Upper lobe of right lung (tissue), 1 donor: ENCODE measurements around the gene THYN1. TPM values are rescaled to one million over a fixed set of nuclear protein-coding genes. Genes with fewer than 3 reads are reported as not detected.

ENCODE experiments used
- ATAC-seq: fragments of 200-7000 bp; cut with Tn5 transposase; one replicate; pipeline ENCODE4 v1.9.1; 2020; ENCODE audit warnings: mild to moderate bottlenecking, moderate library complexity
- DNase-seq: peaks from one replicate; pipeline ENCODE4 v3.0.0-alpha.2; 2020
- H3K27ac ChIP-seq: fragments of 200-600 bp; one replicate; pipeline ENCODE4 v1.8.0; 2022
- H3K27me3 ChIP-seq: fragments of 200-600 bp; one replicate; pipeline ENCODE4 v1.8.0; 2022; ENCODE audit warnings: mild to moderate bottlenecking
- H3K36me3 ChIP-seq: fragments of 200-600 bp; one replicate; pipeline ENCODE4 v1.8.0; 2022
- H3K4me1 ChIP-seq: fragments of 200-600 bp; one replicate; pipeline ENCODE4 v1.8.0; 2022
- H3K4me3 ChIP-seq: fragments of 200-600 bp; one replicate; pipeline ENCODE4 v1.8.0; 2022; ENCODE audit warnings: mild to moderate bottlenecking
- H3K9me3 ChIP-seq: fragments of 200-600 bp; one replicate; pipeline ENCODE4 v1.8.0; 2022
- CTCF ChIP-seq: fragments of 200-600 bp; IDR thresholded peaks from one replicate; pipeline ENCODE4 v1.8.0; 2022; ENCODE audit warnings: antibody characterized with exemption
- intact Hi-C: fragments of 100-400 bp; cut with DNase I; formaldehyde crosslinking; loops from one replicate; pipeline ENCODE4 v1.11.0; 2022
- total RNA-seq: library from RNA; stranded (reverse); fragmentation: NEBNext Ultra II Directional; extraction: Animal tissue kit (Norgen Biotek cat#: 25700); gene quantifications from one replicate; pipeline ENCODE4 v1.2.1, GENCODE V29; 2021
- donor health status: DM: no; HTN: yes; CAD: no; lungs with severe emphysema.

The THYN1 gene
- total RNA-seq, 1 donor from 2014 or later = 33.8 TPM

GRCh38 chr11:134216816-134217215, 36.3 kb downstream of the THYN1 start:
- ATAC-seq (no peak), DNase-seq (no peak)
- Histone ChIP-seq H3K36me3 (peaks cover 28% of the 10 kb centered on the region), H3K27ac (no peak overlapping the region), H3K4me3 (no peak overlapping the region), H3K27me3 (no peaks in the 10 kb centered on the region), H3K4me1 (no peaks in the 10 kb centered on the region), H3K9me3 (no peaks in the 10 kb centered on the region)
- TF ChIP-seq CTCF = no peak
- intact Hi-C loops = no loop called here

- Histone ChIP-seq H3K9me3 (no peaks in the 10 kb centered on the region), H3K36me3 (peaks cover 28% of the 10 kb centered on the region), H3K4me1 (no peaks in the 10 kb centered on the region), H3K27me3 (no peaks in the 10 kb centered on the region), H3K27ac (no peak overlapping the region), H3K4me3 (no peak overlapping the region)
- ATAC-seq (no peak), DNase-seq (no peak)
- no peak for TF ChIP-seq CTCF
- intact Hi-C loops = no loop called here
Observed at GRCh38 chr11:134215836-134216235, 37.3 kb downstream of the THYN1 start.

GRCh38 chr11:134207538-134208239, 45.5 kb downstream of the THYN1 start:
- ATAC-seq (no peak), DNase-seq (no peak)
- H3K27me3 ChIP-seq = no peaks in the 10 kb centered on the region
- no peak overlapping the region for H3K27ac ChIP-seq
- peak; percentile 80 for TF ChIP-seq CTCF
- H3K9me3 ChIP-seq = no peaks in the 10 kb centered on the region
- intact Hi-C loops = no loop called here
- no peaks in the 10 kb centered on the region for H3K4me1 ChIP-seq
- no peak overlapping the region for H3K4me3 ChIP-seq
- peaks cover 61% of the 10 kb centered on the region for H3K36me3 ChIP-seq

DNA sequence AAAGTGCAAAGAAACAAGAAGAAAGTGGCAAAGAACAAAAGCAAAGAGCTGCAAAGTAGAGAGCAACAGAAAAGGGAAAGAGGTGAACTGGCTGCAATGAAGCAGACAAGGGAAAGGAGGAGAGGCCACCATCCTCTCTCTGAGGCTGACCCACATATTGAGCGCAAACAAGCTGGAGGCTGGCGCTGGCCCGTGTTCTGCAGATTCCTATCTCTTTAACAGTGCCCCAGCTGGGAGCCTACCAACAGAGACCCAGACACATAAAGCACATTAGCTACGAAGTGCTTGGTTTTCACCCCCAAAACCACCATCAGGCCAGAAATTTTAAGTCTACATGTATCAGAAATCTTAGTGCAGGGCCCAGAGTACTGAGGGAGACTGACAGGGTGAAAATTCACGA, 47.0 kb downstream of the THYN1 start:
- Histone ChIP-seq H3K36me3 (peaks cover 74% of the 10 kb centered on the region), H3K27me3 (no peaks in the 10 kb centered on the region), H3K9me3 (no peaks in the 10 kb centered on the region), H3K4me3 (no peak overlapping the region), H3K27ac (no peak overlapping the region), H3K4me1 (no peaks in the 10 kb centered on the region)
- intact Hi-C loops = no loop called here
- no peak for TF ChIP-seq CTCF
- no peak for ATAC-seq
- DNase-seq = no peak

DNA sequence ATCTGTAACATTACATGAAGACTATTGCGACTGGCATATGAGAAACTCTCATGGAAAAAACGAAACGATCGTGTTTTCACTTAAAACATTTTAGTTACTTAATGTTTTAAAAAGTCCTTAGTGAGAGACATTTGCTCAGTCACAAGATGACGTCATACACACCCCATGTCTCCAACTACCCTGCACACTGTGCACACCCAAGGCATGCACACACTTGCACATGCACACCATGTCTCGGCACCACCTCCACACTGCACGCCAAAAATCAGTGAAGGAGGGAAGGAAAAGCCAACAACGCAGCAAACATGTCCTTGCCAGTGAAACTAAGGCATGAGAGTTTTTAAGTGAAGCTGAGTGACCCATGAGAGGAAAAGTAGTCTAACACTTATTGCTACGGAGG, 47.4 kb downstream of the THYN1 start:
- ATAC-seq (no peak), DNase-seq (no peak)
- no peak overlapping the region for H3K27ac ChIP-seq
- H3K4me3 ChIP-seq = no peak overlapping the region
- no peaks in the 10 kb centered on the region for H3K9me3 ChIP-seq
- intact Hi-C loops = no loop called here
- peaks cover 78% of the 10 kb centered on the region for H3K36me3 ChIP-seq
- no peak for TF ChIP-seq CTCF
- no peaks in the 10 kb centered on the region for H3K4me1 ChIP-seq
- H3K27me3 ChIP-seq = no peaks in the 10 kb centered on the region

DNA sequence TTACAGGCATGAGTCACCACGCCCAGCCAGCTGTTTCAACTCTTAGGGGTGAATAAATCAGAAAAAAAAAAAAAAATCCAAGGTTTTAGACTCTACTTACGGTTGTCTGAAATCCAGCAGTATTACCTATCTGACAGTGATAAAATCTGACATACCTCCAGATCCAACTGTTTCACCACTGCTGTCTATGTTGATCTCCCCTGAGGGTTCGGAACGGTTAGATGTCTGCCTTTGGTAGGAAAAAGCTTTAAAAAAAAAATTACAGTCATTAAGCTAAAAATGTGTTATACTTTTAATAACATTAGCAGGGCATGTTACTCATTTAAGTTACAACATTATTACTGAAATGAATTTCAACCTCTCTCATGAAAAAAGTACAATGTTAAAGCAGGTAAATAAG, 50.5 kb downstream of the THYN1 start:
- Histone ChIP-seq H3K36me3 (peaks cover 60% of the 10 kb centered on the region), H3K4me1 (no peaks in the 10 kb centered on the region), H3K27ac (no peak overlapping the region), H3K27me3 (no peaks in the 10 kb centered on the region), H3K4me3 (no peak overlapping the region), H3K9me3 (no peaks in the 10 kb centered on the region)
- ATAC-seq (no peak), DNase-seq (no peak)
- intact Hi-C loops = no loop called here
- no peak for TF ChIP-seq CTCF
